ENCODE data around the gene FAM13A.

Gene FAM13A

DNA sequence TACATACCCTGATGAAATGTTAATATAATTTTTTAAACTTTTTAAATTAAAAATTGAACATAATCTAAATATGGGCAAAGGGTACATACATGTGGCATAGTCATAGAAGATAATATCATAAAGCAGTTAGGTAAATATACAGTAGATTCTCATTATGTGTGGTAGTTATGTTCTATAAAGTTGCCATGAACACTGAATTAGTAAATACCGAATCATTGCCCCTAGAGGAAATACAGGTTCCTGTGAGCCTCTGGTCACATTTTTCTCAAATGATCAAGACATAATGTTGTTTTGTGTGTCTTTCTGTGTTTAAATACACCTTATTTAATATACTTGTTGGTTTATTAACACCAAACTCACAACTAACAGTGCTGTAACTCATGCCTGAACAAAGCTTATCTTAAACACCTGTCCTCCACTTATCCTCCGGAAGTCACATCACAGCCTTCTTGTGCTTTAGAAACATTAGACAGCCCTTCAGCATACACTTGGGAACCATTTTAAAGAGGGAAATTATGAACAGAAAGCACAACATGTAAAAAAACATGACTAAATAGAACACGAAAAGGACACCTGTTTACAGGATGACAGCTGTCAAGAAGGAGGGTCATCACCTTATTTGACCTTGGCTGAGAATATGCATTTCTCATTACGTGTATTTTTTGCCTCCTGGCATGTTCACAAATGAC, 190.0 kb downstream of the FAM13A start:
- TF ChIP-seq TCF12 (IDR thresholded peaks at IDR 0.05; ENCODE audit: low read depth) (no peak), TEAD4 (IDR thresholded peaks at IDR 0.05) (no peak), RAD21 (IDR thresholded peaks at IDR 0.05; ENCODE audit: low read depth) (no peak), CEBPB (IDR thresholded peaks at IDR 0.05) (no peak), ZBTB7A (IDR thresholded peaks at IDR 0.05; ENCODE audit: low read depth) (no peak), FOXM1 (IDR thresholded peaks at IDR 0.05; ENCODE audit: borderline replicate concordance, low read depth) (no peak), TAF1 (IDR thresholded peaks at IDR 0.05; ENCODE audit: low read depth) (no peak)
- TF ChIP-seq, protein P1, sequence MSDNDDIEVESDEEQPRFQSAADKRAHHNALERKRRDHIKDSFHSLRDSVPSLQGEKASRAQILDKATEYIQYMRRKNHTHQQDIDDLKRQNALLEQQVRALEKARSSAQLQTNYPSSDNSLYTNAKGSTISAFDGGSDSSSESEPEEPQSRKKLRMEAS (IDR thresholded peaks at IDR 0.05), result no peak
- TF ChIP-seq, protein P2, sequence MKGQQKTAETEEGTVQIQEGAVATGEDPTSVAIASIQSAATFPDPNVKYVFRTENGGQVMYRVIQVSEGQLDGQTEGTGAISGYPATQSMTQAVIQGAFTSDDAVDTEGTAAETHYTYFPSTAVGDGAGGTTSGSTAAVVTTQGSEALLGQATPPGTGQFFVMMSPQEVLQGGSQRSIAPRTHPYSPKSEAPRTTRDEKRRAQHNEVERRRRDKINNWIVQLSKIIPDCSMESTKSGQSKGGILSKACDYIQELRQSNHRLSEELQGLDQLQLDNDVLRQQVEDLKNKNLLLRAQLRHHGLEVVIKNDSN (IDR thresholded peaks at IDR 0.05), result no peak

DNA sequence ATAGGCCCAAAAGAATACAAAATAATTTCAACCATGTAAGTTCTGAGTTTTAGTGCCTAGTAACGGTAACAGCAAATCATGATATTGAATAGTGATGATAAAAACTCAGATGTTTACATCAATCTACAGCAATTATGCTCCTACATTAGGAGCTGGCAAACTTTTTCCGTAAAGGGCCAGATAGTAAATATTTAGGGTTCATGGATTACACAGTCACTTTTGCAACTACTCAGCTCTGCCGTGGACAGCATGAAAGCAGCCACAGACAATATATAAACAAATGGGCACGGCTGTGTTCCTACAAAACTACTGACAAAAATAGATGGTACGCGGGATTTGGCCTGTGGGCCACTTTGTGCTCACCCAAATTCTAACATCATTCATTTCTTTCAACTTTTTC, 191.5 kb downstream of the FAM13A start:
- no peak for TF ChIP-seq TCF12 (IDR thresholded peaks at IDR 0.05; ENCODE audit: low read depth)
- TF ChIP-seq EGR1 (IDR thresholded peaks at IDR 0.05), result no peak
- TF ChIP-seq, protein P1 (IDR thresholded peaks at IDR 0.05), result no peak
- no peak for TF ChIP-seq CEBPB (IDR thresholded peaks at IDR 0.05)

DNA sequence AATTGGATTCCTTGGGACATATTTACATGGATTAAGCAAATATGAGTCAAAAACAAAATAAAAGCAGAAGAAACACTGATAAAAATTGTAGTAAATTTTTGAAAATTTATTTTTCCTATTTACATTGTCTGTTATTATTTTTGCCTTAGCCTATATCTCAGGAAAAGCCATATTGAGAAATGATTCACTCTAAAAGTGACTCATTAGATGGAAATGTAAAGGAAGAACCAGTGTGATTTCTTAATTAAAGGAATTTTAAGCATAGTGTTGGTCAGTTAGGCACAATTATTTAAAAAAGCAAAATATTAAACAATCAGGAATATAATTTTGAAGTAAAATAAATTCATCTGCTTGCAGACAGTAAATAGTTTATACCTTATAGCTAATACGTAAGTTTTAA, 191.9 kb downstream of the FAM13A start:
- TF ChIP-seq ZBTB7A (IDR thresholded peaks at IDR 0.05; ENCODE audit: low read depth) (no peak), NFIC (IDR thresholded peaks at IDR 0.05) (no peak), EGR1 (IDR thresholded peaks at IDR 0.05) (no peak), EP300 (IDR thresholded peaks at IDR 0.05; ENCODE audit: borderline replicate concordance) (no peak), TCF12 (IDR thresholded peaks at IDR 0.05; ENCODE audit: low read depth) (no peak), FOXM1 (IDR thresholded peaks at IDR 0.05; ENCODE audit: borderline replicate concordance, low read depth) (no peak), TAF1 (IDR thresholded peaks at IDR 0.05; ENCODE audit: low read depth) (no peak), TEAD4 (IDR thresholded peaks at IDR 0.05) (no peak), CREB1 (IDR thresholded peaks at IDR 0.05; ENCODE audit: low read depth) (no peak), YY1 (IDR thresholded peaks at IDR 0.05; ENCODE audit: low read depth) (no peak)
- TF ChIP-seq, protein P3, sequence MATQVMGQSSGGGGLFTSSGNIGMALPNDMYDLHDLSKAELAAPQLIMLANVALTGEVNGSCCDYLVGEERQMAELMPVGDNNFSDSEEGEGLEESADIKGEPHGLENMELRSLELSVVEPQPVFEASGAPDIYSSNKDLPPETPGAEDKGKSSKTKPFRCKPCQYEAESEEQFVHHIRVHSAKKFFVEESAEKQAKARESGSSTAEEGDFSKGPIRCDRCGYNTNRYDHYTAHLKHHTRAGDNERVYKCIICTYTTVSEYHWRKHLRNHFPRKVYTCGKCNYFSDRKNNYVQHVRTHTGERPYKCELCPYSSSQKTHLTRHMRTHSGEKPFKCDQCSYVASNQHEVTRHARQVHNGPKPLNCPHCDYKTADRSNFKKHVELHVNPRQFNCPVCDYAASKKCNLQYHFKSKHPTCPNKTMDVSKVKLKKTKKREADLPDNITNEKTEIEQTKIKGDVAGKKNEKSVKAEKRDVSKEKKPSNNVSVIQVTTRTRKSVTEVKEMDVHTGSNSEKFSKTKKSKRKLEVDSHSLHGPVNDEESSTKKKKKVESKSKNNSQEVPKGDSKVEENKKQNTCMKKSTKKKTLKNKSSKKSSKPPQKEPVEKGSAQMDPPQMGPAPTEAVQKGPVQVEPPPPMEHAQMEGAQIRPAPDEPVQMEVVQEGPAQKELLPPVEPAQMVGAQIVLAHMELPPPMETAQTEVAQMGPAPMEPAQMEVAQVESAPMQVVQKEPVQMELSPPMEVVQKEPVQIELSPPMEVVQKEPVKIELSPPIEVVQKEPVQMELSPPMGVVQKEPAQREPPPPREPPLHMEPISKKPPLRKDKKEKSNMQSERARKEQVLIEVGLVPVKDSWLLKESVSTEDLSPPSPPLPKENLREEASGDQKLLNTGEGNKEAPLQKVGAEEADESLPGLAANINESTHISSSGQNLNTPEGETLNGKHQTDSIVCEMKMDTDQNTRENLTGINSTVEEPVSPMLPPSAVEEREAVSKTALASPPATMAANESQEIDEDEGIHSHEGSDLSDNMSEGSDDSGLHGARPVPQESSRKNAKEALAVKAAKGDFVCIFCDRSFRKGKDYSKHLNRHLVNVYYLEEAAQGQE (IDR thresholded peaks at IDR 0.05; ENCODE audit: low read depth), result no peak

DNA sequence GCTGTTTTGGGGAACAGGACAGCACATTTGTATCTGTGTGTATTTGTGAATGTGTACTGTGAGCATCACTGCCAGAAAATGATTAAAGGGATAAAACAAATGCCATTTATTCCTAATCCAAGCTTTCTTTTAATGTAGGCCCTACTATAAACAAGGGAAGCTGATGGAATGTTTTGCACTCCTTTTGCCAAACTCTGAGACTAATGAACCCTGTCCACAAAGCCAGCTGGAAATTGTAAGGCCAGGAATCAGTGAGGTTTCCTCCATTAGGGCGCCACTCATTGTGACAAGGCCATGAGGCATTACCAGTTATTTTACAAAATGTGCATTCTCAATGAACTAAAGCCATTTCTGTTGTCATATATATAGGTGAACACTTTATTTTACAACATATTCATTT, 196.4 kb downstream of the FAM13A start:
- TF ChIP-seq, protein P2 (IDR thresholded peaks at IDR 0.05), result no peak
- no peak for TF ChIP-seq TAF1 (IDR thresholded peaks at IDR 0.05; ENCODE audit: low read depth)
- no peak for TF ChIP-seq FOXM1 (IDR thresholded peaks at IDR 0.05; ENCODE audit: borderline replicate concordance, low read depth)
- TF ChIP-seq, protein P3 (IDR thresholded peaks at IDR 0.05; ENCODE audit: low read depth), result no peak
- no peak for TF ChIP-seq TCF12 (IDR thresholded peaks at IDR 0.05; ENCODE audit: low read depth)
- no peak for TF ChIP-seq YY1 (IDR thresholded peaks at IDR 0.05; ENCODE audit: low read depth)
- TF ChIP-seq EGR1 (IDR thresholded peaks at IDR 0.05), result no peak
- no peak for TF ChIP-seq CREB1 (IDR thresholded peaks at IDR 0.05; ENCODE audit: low read depth)
- TF ChIP-seq CEBPB (IDR thresholded peaks at IDR 0.05), result no peak
- TF ChIP-seq EP300 (IDR thresholded peaks at IDR 0.05; ENCODE audit: borderline replicate concordance), result no peak
- TF ChIP-seq NFIC (IDR thresholded peaks at IDR 0.05), result no peak
- TF ChIP-seq ZBTB7A (IDR thresholded peaks at IDR 0.05; ENCODE audit: low read depth), result no peak
- TF ChIP-seq, protein P1 (IDR thresholded peaks at IDR 0.05), result no peak
- TF ChIP-seq TEAD4 (IDR thresholded peaks at IDR 0.05), result no peak
- TF ChIP-seq RAD21 (IDR thresholded peaks at IDR 0.05; ENCODE audit: low read depth), result no peak

DNA sequence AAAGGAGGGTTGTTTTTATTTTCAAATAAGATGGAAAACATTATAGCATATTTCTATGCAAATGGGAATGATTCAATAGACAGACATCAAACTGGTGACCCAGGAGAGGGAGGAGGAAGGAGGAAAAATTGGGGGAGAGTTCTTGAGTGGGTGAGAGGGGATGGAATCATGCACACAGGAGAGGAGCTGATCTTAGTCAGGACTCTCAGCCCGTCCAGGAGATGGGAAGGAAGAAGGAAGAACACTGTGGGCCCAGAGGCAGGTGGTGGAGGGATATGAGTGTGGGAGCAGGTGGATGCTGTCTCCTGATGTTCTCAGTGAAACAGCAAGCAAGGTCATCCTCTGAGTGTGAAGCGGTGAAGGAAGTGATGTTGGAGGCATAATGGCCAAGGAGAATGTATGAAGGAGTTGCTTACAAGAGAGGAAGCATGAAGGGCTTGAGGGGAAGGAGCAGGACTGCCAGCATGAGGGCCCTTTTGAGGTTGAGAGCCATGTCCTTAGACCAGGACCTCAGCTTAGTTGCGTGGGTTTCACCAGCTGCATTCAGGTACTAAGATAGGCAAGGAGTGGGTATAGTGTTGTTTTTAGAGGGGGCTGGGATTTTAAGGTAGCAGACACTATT, 197.7 kb downstream of the FAM13A start:
- TF ChIP-seq RAD21 (IDR thresholded peaks at IDR 0.05; ENCODE audit: low read depth) (no peak), TCF12 (IDR thresholded peaks at IDR 0.05; ENCODE audit: low read depth) (no peak), TEAD4 (IDR thresholded peaks at IDR 0.05) (no peak), CREB1 (IDR thresholded peaks at IDR 0.05; ENCODE audit: low read depth) (no peak), NFIC (IDR thresholded peaks at IDR 0.05) (no peak)
- TF ChIP-seq, protein P2 (IDR thresholded peaks at IDR 0.05), result no peak
- TF ChIP-seq, protein P1 (IDR thresholded peaks at IDR 0.05), result no peak
- TF ChIP-seq, protein P3 (IDR thresholded peaks at IDR 0.05; ENCODE audit: low read depth), result no peak
